CD8-positive, alpha-beta memory T cell (primary cell): ENCODE measurements around the gene NLRP9. TPM values are rescaled to one million over a fixed set of nuclear protein-coding genes. Genes with fewer than 3 reads are reported as not detected.

Experiments used
- CTCF ChIA-PET: fragments of 350-600 bp; sonication (Branson Sonifier 250); formaldehyde crosslinking; loops from one replicate; lab custom pipeline; 2021; ENCODE audit warnings: antibody characterized with exemption; lab: Charles Lee
- POLR2A ChIA-PET: fragments of 350-600 bp; sonication (Branson Sonifier 250); formaldehyde crosslinking; loops from one replicate; lab custom pipeline; 2021; ENCODE audit warnings: antibody characterized with exemption; lab: Charles Lee
- DNase-seq, 5 donors: peaks; one replicate each; pipeline versions ENCODE4 v3.0.0 to v3.0.0-alpha.2; 2020 to 2022; ENCODE audit warnings: mixed read lengths in 1 of 5
- H3K27ac ChIP-seq: one replicate; pipeline ENCODE4 v1.7.0; 2013; ENCODE audit warnings: low read depth, mild to moderate bottlenecking, low read length, moderate library complexity
- H3K27me3 ChIP-seq: 2 replicates; pipeline ENCODE4 v1.7.0; 2013; ENCODE audit warnings: low read length, mild to moderate bottlenecking; ENCODE audit not compliant: insufficient read depth, poor library complexity, severe bottlenecking
- H3K36me3 ChIP-seq: 2 replicates; pipeline ENCODE4 v1.7.0; 2013; ENCODE audit warnings: mild to moderate bottlenecking, low read length, moderate library complexity; ENCODE audit not compliant: insufficient read depth
- H3K4me1 ChIP-seq: 2 replicates; pipeline ENCODE4 v1.7.0; 2013; ENCODE audit warnings: mild to moderate bottlenecking, low read length, moderate library complexity; ENCODE audit not compliant: insufficient read depth
- H3K4me3 ChIP-seq: 2 replicates; pipeline ENCODE4 v1.7.0; 2013; ENCODE audit warnings: mild to moderate bottlenecking, low read length
- H3K9me3 ChIP-seq: 2 replicates; pipeline ENCODE4 v1.7.0; 2013; ENCODE audit warnings: mild to moderate bottlenecking, low read length
- H3K27ac Mint-ChIP-seq, 8 donors: one replicate each; pipeline ENCODE4 v1.8.0; 2020 to 2021; ENCODE audit warnings: mixed read lengths in 8 of 8, mild to moderate bottlenecking in 6 of 8, inconsistent platforms in 3 of 8, moderate library complexity in 3 of 8
- H3K27me3 Mint-ChIP-seq, 2 donors: one replicate each; pipeline ENCODE4 v1.8.0; 2020 to 2021; ENCODE audit warnings: mixed read lengths in 2 of 2, mild to moderate bottlenecking in 1 of 2, moderate library complexity in 1 of 2
- H3K36me3 Mint-ChIP-seq, 3 donors: one replicate each; pipeline ENCODE4 v1.8.0; 2020 to 2021; ENCODE audit warnings: mixed read lengths in 3 of 3, inconsistent platforms in 1 of 3, mild to moderate bottlenecking in 1 of 3
- H3K4me1 Mint-ChIP-seq, 3 donors: one replicate each; pipeline ENCODE4 v1.8.0; 2020 to 2021; ENCODE audit warnings: mixed read lengths in 3 of 3, inconsistent platforms in 1 of 3, mild to moderate bottlenecking in 1 of 3
- H3K4me3 Mint-ChIP-seq, 7 donors: one replicate each; pipeline ENCODE4 v1.8.0; 2020 to 2021; ENCODE audit warnings: mixed read lengths in 7 of 7, mild to moderate bottlenecking in 6 of 7, moderate library complexity in 4 of 7, inconsistent platforms in 2 of 7
- H3K9me3 Mint-ChIP-seq, 5 donors: one replicate each; pipeline ENCODE4 v1.8.0; 2020 to 2022; ENCODE audit warnings: mixed read lengths in 5 of 5, mild to moderate bottlenecking in 3 of 5, moderate library complexity in 2 of 5, inconsistent platforms in 1 of 5
- polyA plus RNA-seq: library from polyadenylated mRNA; unstranded; fragments of 300-500 nt; fragmentation: Illumina TruSeq; gene quantifications from one replicate; pipeline ENCODE4 v1.2.3, GENCODE V29; 2021
- total RNA-seq, 2 experiments: library from RNA; stranded (reverse); gene quantifications; one replicate each; pipeline ENCODE4 v1.2.3, GENCODE V29; 2021

The NLRP9 gene
- total and polyA plus RNA-seq, 3 experiments from 2014 or later = not detected

GRCh38 chr19:55702131-55702627 is 36.0 kb downstream of the NLRP9 start:
- no peak overlapping the region for H3K4me3 ChIP-seq
- no peaks in the 10 kb centered on the region for H3K27me3 ChIP-seq
- H3K9me3 ChIP-seq = no peaks in the 10 kb centered on the region
- peaks cover 4 to 6% (median 4%) of the 10 kb centered on the region in 3 donors for H3K4me1 Mint-ChIP-seq
- no peaks in the 10 kb centered on the region for H3K4me1 ChIP-seq
- ChIA-PET POLR2A (no interaction called here), CTCF (no interaction called here)
- peak overlapping the region in 1 of 8 donors; percentile 23 for H3K27ac Mint-ChIP-seq
- H3K27ac ChIP-seq = no peak overlapping the region
- no peak overlapping the region for H3K4me3 Mint-ChIP-seq
- no peaks in the 10 kb centered on the region for H3K27me3 Mint-ChIP-seq
- peaks cover 0 to 31% (median 1%) of the 10 kb centered on the region in 3 donors for H3K36me3 Mint-ChIP-seq
- peak in 1 of 5 donors; percentile 35 for DNase-seq
- no peaks in the 10 kb centered on the region for H3K9me3 Mint-ChIP-seq
- H3K36me3 ChIP-seq = peaks cover 5% of the 10 kb centered on the region

- H3K9me3 Mint-ChIP-seq = no peaks in the 10 kb centered on the region
- H3K27ac ChIP-seq = no peak overlapping the region
- no peaks in the 10 kb centered on the region for H3K27me3 Mint-ChIP-seq
- H3K36me3 ChIP-seq = peaks cover 7% of the 10 kb centered on the region
- no peaks in the 10 kb centered on the region for H3K27me3 ChIP-seq
- peak overlapping the region in 1 of 8 donors; percentile 73 for H3K27ac Mint-ChIP-seq
- H3K4me1 ChIP-seq = no peaks in the 10 kb centered on the region
- ChIA-PET POLR2A (no interaction called here), CTCF (no interaction called here)
- H3K9me3 ChIP-seq = no peaks in the 10 kb centered on the region
- peaks cover 0 to 44% (median 1%) of the 10 kb centered on the region in 3 donors for H3K36me3 Mint-ChIP-seq
- H3K4me3 Mint-ChIP-seq = no peak overlapping the region
- H3K4me3 ChIP-seq = no peak overlapping the region
- peaks cover 4 to 6% (median 4%) of the 10 kb centered on the region in 3 donors for H3K4me1 Mint-ChIP-seq
- no peak for DNase-seq
These were observed 37.4 kb downstream of the NLRP9 start for GRCh38 chr19:55700813-55701212.

GRCh38 chr19:55699221-55699620 is 39.0 kb downstream of the NLRP9 start:
- Histone ChIP-seq H3K27ac (no peak overlapping the region), H3K4me3 (no peak overlapping the region), H3K27me3 (no peaks in the 10 kb centered on the region), H3K36me3 (peaks cover 10% of the 10 kb centered on the region), H3K9me3 (no peaks in the 10 kb centered on the region), H3K4me1 (no peaks in the 10 kb centered on the region)
- peak overlapping the region in 1 of 8 donors; percentile 54 for H3K27ac Mint-ChIP-seq
- peaks cover 2 to 4% (median 4%) of the 10 kb centered on the region in 3 donors for H3K4me1 Mint-ChIP-seq
- no peaks in the 10 kb centered on the region for H3K9me3 Mint-ChIP-seq
- peaks cover 0 to 54% (median 1%) of the 10 kb centered on the region in 3 donors for H3K36me3 Mint-ChIP-seq
- no peak overlapping the region for H3K4me3 Mint-ChIP-seq
- H3K27me3 Mint-ChIP-seq = no peaks in the 10 kb centered on the region
- ChIA-PET CTCF (no interaction called here), POLR2A (no interaction called here)
- DNase-seq = no peak

- Histone ChIP-seq H3K4me3 (no peak overlapping the region), H3K4me1 (no peaks in the 10 kb centered on the region), H3K9me3 (no peaks in the 10 kb centered on the region), H3K27me3 (no peaks in the 10 kb centered on the region), H3K36me3 (peaks cover 16% of the 10 kb centered on the region), H3K27ac (no peak overlapping the region)
- H3K4me1 Mint-ChIP-seq = no peaks in the 10 kb centered on the region
- no peaks in the 10 kb centered on the region for H3K27me3 Mint-ChIP-seq
- H3K27ac Mint-ChIP-seq = peak overlapping the region in 3 of 8 donors; percentile 25 to 43 (median 35)
- POLR2A ChIA-PET = no interaction called here
- no peak for DNase-seq
- CTCF ChIA-PET = no interaction called here
- no peaks in the 10 kb centered on the region for H3K9me3 Mint-ChIP-seq
- H3K36me3 Mint-ChIP-seq = peaks cover 0 to 62% (median 4%) of the 10 kb centered on the region in 3 donors
- H3K4me3 Mint-ChIP-seq = no peak overlapping the region
These were observed 39.9 kb downstream of the NLRP9 start for GRCh38 chr19:55698256-55698655.

- Mint-ChIP-seq H3K36me3 (peaks cover 0 to 66% (median 4%) of the 10 kb centered on the region in 3 donors), H3K4me1 (no peaks in the 10 kb centered on the region), H3K4me3 (no peak overlapping the region), H3K27me3 (no peaks in the 10 kb centered on the region), H3K27ac (peak overlapping the region in 1 of 8 donors; percentile 70), H3K9me3 (no peaks in the 10 kb centered on the region)
- no peak for DNase-seq
- H3K27ac ChIP-seq = no peak overlapping the region
- no peak overlapping the region for H3K4me3 ChIP-seq
- peaks cover 19% of the 10 kb centered on the region for H3K36me3 ChIP-seq
- no peaks in the 10 kb centered on the region for H3K27me3 ChIP-seq
- ChIA-PET POLR2A (no interaction called here), CTCF (no interaction called here)
- H3K4me1 ChIP-seq = no peaks in the 10 kb centered on the region
- H3K9me3 ChIP-seq = no peaks in the 10 kb centered on the region
These were observed 40.5 kb downstream of the NLRP9 start for GRCh38 chr19:55697698-55698097.

- peaks cover 19% of the 10 kb centered on the region for H3K36me3 ChIP-seq
- no peak for DNase-seq
- H3K27me3 Mint-ChIP-seq = no peaks in the 10 kb centered on the region
- H3K27ac ChIP-seq = no peak overlapping the region
- no peaks in the 10 kb centered on the region for H3K4me1 Mint-ChIP-seq
- H3K27me3 ChIP-seq = no peaks in the 10 kb centered on the region
- ChIA-PET CTCF (no interaction called here), POLR2A (no interaction called here)
- no peaks in the 10 kb centered on the region for H3K4me1 ChIP-seq
- no peak overlapping the region for H3K4me3 Mint-ChIP-seq
- no peaks in the 10 kb centered on the region for H3K9me3 ChIP-seq
- no peaks in the 10 kb centered on the region for H3K9me3 Mint-ChIP-seq
- H3K4me3 ChIP-seq = no peak overlapping the region
- no peak overlapping the region for H3K27ac Mint-ChIP-seq
- H3K36me3 Mint-ChIP-seq = peaks cover 0 to 68% (median 4%) of the 10 kb centered on the region in 3 donors
These were observed 41.1 kb downstream of the NLRP9 start for GRCh38 chr19:55697069-55697440.

GRCh38 chr19:55696301-55697068 is 41.7 kb downstream of the NLRP9 start:
- Histone ChIP-seq H3K36me3 (peaks cover 19% of the 10 kb centered on the region), H3K27me3 (no peaks in the 10 kb centered on the region), H3K4me3 (no peak overlapping the region), H3K27ac (no peak overlapping the region), H3K4me1 (no peaks in the 10 kb centered on the region), H3K9me3 (no peaks in the 10 kb centered on the region)
- DNase-seq = no peak
- H3K9me3 Mint-ChIP-seq = no peaks in the 10 kb centered on the region
- POLR2A ChIA-PET = no interaction called here
- peak overlapping the region in 1 of 8 donors; percentile 62 for H3K27ac Mint-ChIP-seq
- H3K27me3 Mint-ChIP-seq = no peaks in the 10 kb centered on the region
- peaks cover 0 to 68% (median 4%) of the 10 kb centered on the region in 3 donors for H3K36me3 Mint-ChIP-seq
- no peaks in the 10 kb centered on the region for H3K4me1 Mint-ChIP-seq
- no peak overlapping the region for H3K4me3 Mint-ChIP-seq
- CTCF ChIA-PET = no interaction called here

- ChIA-PET POLR2A (no interaction called here), CTCF (no interaction called here)
- Mint-ChIP-seq H3K27me3 (no peaks in the 10 kb centered on the region), H3K36me3 (peaks cover 0 to 72% (median 7%) of the 10 kb centered on the region in 3 donors), H3K27ac (no peak overlapping the region), H3K4me3 (no peak overlapping the region), H3K4me1 (no peaks in the 10 kb centered on the region), H3K9me3 (no peaks in the 10 kb centered on the region)
- no peak overlapping the region for H3K4me3 ChIP-seq
- DNase-seq = no peak
- no peak overlapping the region for H3K27ac ChIP-seq
- peaks cover 19% of the 10 kb centered on the region for H3K36me3 ChIP-seq
- no peaks in the 10 kb centered on the region for H3K4me1 ChIP-seq
- no peaks in the 10 kb centered on the region for H3K27me3 ChIP-seq
- no peaks in the 10 kb centered on the region for H3K9me3 ChIP-seq
These were observed 42.5 kb downstream of the NLRP9 start for GRCh38 chr19:55695511-55696290.
